Nephron (organoid): ENCODE results near the gene HDAC7.
A peak's percentile ranks its signal among the peaks of the same experiment; 100 is the strongest.

Source experiments
- H3K27ac Mint-ChIP-seq, 3 experiments: 2 replicates each; pipeline ENCODE4 v1.8.0; 2020; ENCODE audit warnings: mixed read lengths in 3 of 3, mild to moderate bottlenecking in 2 of 3, moderate library complexity in 1 of 3
- H3K27me3 Mint-ChIP-seq: 2 replicates; pipeline ENCODE4 v1.8.0; 2021; ENCODE audit warnings: low read depth, mild to moderate bottlenecking, moderate library complexity, mixed read lengths
- H3K36me3 Mint-ChIP-seq: 2 replicates; pipeline ENCODE4 v1.8.0; 2020; ENCODE audit warnings: low read depth, mixed read lengths
- H3K4me1 Mint-ChIP-seq: 2 replicates; pipeline ENCODE4 v1.8.0; 2020; ENCODE audit warnings: mixed read lengths
- H3K4me3 Mint-ChIP-seq, 3 experiments: 2 replicates each; pipeline ENCODE4 v1.8.0; 2020; ENCODE audit warnings: mild to moderate bottlenecking in 3 of 3, mixed read lengths in 3 of 3, moderate library complexity in 2 of 3
- H3K9me3 Mint-ChIP-seq: 2 replicates; pipeline ENCODE4 v1.8.0; 2020; ENCODE audit warnings: mixed read lengths
- TF ChIP-seq, protein P1 (sequence below), 3 experiments: fragments of 200-600 bp; sonication (generic); IDR thresholded peaks; one replicate each; pipeline ENCODE4 v1.5.0; 2021; ENCODE audit warnings: antibody characterized with exemption in 3 of 3; ENCODE audit not compliant: unreplicated experiment in 3 of 3

HDAC7 gene

DNA sequence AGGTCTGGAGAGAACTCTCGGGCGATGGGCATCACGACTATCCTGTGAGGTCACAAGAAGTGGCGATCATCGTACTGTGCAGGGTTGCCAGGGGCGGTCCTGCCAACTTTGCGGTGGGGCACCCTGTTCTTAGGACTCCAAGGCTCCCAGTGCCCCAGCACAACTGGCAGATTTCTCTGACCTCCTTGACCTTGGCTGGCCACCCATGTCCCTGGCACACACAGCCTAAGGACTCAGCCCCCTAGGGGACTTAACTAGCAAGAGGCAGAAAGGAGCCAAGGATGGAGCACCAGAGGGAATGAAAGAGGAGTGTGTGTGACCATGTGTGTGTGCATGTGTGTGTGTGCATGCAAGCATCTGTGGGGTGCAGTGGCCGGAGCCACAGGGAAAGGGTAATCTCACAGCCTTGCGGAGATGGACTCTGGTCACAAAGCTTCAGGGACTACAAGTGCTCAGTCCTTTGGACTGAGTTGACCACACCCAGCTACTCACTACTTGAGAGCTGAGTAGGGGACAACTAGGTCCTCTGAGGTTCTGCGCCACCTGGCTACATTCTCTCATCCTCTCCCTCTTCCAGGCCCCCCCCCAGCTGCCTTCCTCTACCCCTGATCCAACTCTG, 32.9 kb downstream of the HDAC7 start:
- H3K27me3 Mint-ChIP-seq: no peaks in the 10 kb centered on the region
- H3K36me3 Mint-ChIP-seq: peaks cover 55% of the 10 kb centered on the region

DNA sequence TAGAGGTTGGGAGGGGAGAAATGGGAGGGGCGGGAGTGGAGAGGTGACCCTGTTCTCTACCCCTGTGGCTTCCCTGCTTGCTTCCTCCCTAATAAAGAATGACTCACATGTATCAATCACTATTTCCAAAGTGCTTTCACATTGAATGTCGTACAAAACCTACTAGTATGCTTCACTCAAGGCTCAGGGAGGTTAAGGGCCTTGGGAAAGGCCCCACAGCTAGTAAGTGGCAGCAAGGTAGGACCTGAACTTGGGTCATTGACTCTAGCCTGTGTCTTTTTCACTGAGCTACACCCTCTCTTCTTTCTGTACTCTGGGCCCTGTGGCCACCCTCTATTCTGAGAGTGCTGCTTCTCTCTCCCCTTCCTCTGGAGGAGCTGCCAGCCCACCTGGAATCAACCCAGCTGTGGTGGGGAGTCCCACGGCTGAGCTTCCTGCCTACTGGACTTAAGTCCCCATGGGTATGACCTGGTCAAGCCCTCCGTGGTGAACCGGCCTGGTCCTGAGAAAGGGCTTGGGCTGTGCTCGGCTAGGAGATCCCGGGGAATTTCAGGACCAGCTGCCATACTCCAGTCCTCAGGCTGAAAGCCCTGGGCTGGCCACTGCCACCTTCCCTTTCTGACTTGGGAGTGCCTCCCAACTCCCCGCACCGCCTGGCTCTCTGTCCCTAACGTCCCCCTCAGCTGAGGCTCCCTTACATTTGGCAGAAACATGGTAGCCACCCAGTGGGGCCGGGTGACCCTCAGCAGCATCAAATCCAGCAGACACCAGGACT, 33.6 kb downstream of the HDAC7 start:
- TF ChIP-seq, protein P1, sequence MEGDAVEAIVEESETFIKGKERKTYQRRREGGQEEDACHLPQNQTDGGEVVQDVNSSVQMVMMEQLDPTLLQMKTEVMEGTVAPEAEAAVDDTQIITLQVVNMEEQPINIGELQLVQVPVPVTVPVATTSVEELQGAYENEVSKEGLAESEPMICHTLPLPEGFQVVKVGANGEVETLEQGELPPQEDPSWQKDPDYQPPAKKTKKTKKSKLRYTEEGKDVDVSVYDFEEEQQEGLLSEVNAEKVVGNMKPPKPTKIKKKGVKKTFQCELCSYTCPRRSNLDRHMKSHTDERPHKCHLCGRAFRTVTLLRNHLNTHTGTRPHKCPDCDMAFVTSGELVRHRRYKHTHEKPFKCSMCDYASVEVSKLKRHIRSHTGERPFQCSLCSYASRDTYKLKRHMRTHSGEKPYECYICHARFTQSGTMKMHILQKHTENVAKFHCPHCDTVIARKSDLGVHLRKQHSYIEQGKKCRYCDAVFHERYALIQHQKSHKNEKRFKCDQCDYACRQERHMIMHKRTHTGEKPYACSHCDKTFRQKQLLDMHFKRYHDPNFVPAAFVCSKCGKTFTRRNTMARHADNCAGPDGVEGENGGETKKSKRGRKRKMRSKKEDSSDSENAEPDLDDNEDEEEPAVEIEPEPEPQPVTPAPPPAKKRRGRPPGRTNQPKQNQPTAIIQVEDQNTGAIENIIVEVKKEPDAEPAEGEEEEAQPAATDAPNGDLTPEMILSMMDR (IDR thresholded peaks at IDR 0.05; ENCODE audit: unreplicated experiment in 3 of 3): no peak
- no peak overlapping the region for H3K27ac Mint-ChIP-seq

More for the DNA sequence above, 32.9 kb downstream of the HDAC7 start:
- Mint-ChIP-seq H3K9me3 (no peaks in the 10 kb centered on the region), H3K27ac (no peak overlapping the region), H3K4me3 (no peak overlapping the region), H3K4me1 (no peaks in the 10 kb centered on the region)
- TF ChIP-seq, protein P1 (IDR thresholded peaks at IDR 0.05; ENCODE audit: unreplicated experiment in 3 of 3): no peak

DNA sequence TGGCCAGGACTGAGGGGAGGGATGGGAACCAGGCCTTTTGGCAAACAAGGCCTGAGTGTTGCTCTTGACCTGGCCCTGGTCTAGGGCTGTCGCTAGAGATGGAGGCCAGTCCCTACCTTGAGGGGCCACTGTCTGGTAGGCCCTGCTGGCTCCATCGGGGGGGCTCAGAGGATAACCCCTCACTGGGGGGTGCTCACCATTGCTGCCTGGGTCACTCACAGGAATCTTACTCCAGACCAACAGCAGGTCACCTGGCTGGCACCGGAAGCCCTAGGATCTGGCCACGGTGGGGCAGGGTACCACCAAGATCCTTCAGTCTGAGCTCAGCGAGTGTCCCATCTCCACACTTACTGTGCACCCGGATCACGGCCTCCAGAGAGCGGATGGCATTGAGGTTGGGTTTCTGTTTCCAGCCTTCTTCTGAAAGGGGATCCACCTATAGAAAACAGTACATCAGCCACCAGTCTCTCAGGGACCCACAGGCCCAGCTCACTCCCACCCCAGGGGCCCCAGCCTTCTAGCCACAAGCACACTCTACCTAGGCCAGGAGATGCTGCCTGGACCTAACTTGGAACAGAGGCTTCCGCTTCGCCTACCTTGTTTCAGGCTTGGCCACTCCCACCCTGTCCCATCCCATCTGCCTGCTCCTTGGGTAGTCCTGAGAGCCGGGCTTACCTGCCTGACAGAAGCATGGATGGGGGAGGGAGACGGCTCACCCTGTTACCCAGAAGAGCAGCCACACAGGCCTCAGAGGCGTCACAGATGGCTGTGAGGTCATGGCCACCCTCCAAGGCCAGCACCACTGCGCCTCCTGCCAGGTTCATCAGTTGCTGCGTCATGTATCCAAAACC, 34.4 kb downstream of the HDAC7 start:
- TF ChIP-seq, protein P1 (IDR thresholded peaks at IDR 0.05; ENCODE audit: unreplicated experiment in 3 of 3): no peak
- Mint-ChIP-seq H3K27ac (no peak overlapping the region), H3K4me3 (no peak overlapping the region), H3K9me3 (no peaks in the 10 kb centered on the region), H3K36me3 (peaks cover 50% of the 10 kb centered on the region), H3K27me3 (no peaks in the 10 kb centered on the region), H3K4me1 (no peaks in the 10 kb centered on the region)

More for the DNA sequence above, 33.6 kb downstream of the HDAC7 start:
- Mint-ChIP-seq H3K36me3 (peaks cover 57% of the 10 kb centered on the region), H3K4me1 (no peaks in the 10 kb centered on the region), H3K27me3 (no peaks in the 10 kb centered on the region), H3K4me3 (no peak overlapping the region), H3K9me3 (no peaks in the 10 kb centered on the region)

DNA sequence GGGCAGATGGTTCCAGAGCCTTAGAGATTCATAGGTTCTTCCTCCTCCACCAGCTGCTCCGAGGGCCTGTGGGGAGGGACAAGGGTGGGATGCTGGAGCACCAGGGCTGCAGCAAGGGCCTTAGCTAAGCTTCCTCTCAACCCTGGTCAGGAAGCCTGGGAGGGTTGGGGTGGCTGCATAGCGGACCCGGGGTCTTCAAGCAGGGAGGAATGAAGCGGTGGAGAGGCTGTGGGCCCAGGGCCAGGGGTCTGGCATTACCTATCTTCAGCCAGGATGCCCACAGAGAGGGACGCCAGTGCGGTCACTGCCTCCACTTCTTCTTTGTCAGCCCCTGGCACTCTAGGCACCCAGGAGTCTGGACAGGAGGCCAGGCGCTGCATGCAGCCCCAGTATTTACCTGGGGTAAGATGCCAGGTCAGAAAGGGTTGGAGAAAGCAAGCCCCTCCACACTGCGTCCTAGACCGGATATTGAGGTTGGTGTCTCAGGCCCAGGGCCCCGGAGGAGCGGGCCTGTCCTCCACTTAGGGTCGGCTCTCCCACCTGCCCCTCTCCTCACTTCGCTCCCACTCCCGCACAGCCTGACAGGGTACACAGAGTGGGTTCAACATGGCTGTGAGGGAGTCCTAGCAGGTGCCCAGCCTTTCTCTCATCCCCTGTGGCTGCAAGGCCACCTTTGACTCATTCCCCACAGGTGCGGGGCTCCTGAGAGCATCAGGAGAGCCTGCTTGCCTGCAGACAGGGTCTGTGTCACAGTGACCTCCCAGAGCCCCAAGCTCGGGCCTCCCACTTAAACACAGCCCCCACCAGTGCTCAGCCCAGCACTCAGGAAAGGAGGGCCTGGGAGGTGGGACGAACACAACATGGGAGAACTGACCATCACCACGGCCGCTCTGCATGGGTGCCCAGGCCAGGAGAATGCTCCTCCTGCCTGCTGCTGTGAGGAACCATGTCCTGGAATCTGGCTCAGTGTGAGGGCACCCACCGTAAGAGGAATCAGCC, 35.6 kb downstream of the HDAC7 start:
- H3K4me1 Mint-ChIP-seq: peaks cover 4% of the 10 kb centered on the region
- H3K27me3 Mint-ChIP-seq: no peaks in the 10 kb centered on the region
- no peak overlapping the region for H3K27ac Mint-ChIP-seq
- no peaks in the 10 kb centered on the region for H3K9me3 Mint-ChIP-seq
- H3K36me3 Mint-ChIP-seq: peaks cover 50% of the 10 kb centered on the region
- TF ChIP-seq, protein P1 (IDR thresholded peaks at IDR 0.05; ENCODE audit: unreplicated experiment in 3 of 3): no peak
- no peak overlapping the region for H3K4me3 Mint-ChIP-seq

DNA sequence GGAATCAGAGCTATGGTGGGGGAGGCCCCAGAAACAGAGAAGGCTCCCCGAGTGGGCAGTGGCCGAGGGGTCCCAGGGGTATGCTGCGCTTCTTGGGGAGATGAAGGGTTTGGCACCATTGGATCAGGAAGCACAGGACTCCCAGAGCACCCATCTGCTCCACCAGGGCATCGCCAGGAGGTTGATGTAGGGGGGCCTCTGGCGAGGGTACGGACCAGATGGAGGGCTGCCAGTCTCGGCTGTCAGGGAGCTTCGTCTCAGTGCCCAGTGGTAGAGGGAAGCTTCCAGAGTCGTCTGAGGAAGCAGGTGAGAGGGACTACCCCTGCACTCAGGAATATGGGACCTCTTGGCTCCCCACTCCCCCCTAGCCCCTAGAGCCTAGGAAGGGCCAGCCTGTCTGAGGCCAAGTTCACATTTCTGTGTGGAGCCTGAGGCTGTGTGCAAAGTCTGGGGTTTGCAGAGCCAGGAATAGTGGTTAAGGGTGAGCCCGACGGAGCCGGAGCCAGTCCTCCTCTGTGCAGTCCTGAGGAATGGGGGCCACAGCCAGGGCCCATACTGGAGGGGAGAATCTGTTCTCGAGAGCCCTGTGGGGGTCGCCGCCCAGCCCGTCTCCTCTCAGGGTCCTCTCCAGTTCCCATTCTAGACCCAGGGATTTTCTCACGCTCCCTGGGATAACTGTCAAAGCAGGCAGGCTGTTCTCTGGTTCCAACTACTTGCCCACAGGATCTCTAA, 36.5 kb downstream of the HDAC7 start:
- Mint-ChIP-seq H3K36me3 (peaks cover 41% of the 10 kb centered on the region), H3K27ac (peak overlapping the region in 2 of 3 experiments; percentile 6 to 26), H3K4me3 (no peak overlapping the region), H3K9me3 (no peaks in the 10 kb centered on the region), H3K4me1 (peaks cover 6% of the 10 kb centered on the region), H3K27me3 (no peaks in the 10 kb centered on the region)
- TF ChIP-seq, protein P1 (IDR thresholded peaks at IDR 0.05; ENCODE audit: unreplicated experiment in 3 of 3): no peak
